ENCODE results near the gene TAPBP. TPM values are rescaled to one million over a fixed set of nuclear protein-coding genes. Genes with fewer than 3 reads are reported as not detected.
"Not testable (repeated sequence)": the region's sequence is repeated elsewhere in the genome, so short reads cannot be mapped to it uniquely, and the experiment has no call there.

TAPBP gene
- total RNA-seq, 2 donors from 2014 or later, result 80.0 to 103 TPM

DNA sequence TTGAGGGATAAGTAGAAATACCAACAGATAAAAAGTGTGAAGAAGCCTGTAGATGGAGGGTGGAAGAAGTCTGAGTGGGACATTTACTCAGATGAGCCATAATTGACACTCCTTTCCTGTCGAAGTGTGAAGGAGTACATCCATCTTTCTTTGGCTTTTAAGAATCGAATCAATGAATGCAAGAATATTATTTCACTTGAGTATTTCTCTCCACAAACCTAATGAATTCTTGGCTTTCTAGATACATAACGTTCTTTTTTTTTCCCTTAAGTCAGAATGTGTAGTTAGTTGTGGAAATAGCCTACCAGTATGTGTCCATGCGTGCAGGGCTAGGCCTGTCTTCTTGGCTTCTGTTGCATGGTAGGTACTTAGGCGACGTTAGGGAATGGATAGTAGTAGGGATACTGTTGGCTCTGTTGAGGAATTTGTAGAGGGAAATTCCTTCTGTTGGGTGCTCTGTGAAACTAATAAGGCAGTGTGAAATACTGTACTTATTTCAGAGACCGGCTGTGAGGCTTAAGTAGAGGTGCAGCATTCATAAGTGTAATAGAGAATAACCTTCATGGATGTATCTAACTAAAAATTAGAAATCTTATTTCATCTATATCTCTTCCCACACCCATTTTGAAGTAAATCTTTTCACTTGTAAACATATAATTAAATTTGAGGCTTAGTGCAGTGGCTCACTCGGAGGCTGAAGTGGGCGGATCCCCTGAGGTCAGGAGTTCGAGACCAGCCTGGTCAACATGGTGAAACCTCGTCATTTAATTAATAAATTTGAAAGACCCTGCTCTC is 40.6 kb downstream of the TAPBP start:
- no peak overlapping the region for H3K27ac ChIP-seq
- H3K4me1 ChIP-seq, result peaks cover 0 to 58% of the 10 kb centered on the region in 2 donors

DNA sequence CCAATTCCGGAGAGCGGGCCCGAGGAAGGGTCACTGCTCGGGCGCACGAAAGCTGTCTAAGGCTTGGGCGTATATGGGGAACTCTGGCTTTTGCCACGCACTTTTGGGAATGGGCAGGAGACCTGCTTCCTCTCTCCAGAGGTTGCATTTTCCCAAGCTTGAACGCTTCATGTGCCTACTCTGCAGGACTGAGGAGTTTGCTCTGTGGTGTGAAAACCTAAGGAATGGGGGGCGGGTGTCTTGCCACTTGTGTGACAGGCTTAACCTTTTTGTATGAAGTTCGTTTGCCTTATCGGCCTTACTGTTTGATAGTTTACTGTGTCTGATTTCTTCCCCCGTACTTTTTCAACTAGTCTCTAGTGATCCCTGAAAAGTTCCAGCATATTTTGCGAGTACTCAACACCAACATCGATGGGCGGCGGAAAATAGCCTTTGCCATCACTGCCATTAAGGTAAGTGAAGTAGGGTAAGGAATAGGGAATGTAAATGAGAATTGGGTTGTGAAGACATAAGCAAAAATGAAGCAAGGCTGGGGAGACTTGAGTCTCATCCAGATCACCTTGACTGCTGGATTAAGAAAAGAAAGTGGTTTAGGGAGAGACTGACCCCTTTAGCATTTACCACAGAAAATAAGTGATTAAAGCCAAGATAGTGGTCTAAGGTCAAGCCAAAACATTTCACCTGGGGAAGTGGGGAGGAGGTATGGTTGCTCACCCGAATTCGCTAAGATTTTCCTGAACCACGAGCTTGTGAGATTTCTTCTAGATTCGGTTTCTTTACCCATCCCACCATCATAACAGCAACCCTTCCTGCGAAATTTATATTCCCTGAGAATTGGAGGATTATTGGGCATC is 41.4 kb downstream of the TAPBP start:
- peaks cover 0 to 50% of the 10 kb centered on the region in 2 donors for H3K4me1 ChIP-seq
- H3K36me3 ChIP-seq, result peaks cover 50% of the 10 kb centered on the region
- no peaks in the 10 kb centered on the region for H3K27me3 ChIP-seq
- peak overlapping the region; percentile 66 to 74 for H3K4me3 ChIP-seq
- peak overlapping the region; percentile 86 to 87 for H3K27ac ChIP-seq
- no peak for DNase-seq (ENCODE audit: low spot score)
- no peaks in the 10 kb centered on the region for H3K9me3 ChIP-seq
- TF ChIP-seq CTCF (IDR thresholded peaks at IDR 0.05), result no peak

More for the DNA sequence above, 40.6 kb downstream of the TAPBP start:
- no peak for TF ChIP-seq CTCF (IDR thresholded peaks at IDR 0.05)
- no peak for DNase-seq (ENCODE audit: low spot score)
- Histone ChIP-seq H3K4me3 (peak overlapping the region in 1 of 2 donors; percentile 66), H3K36me3 (peaks cover 42% of the 10 kb centered on the region), H3K9me3 (no peaks in the 10 kb centered on the region), H3K27me3 (no peaks in the 10 kb centered on the region)

- no peaks in the 10 kb centered on the region for H3K9me3 ChIP-seq
- H3K4me1 ChIP-seq, result peaks cover 0 to 47% of the 10 kb centered on the region in 2 donors
- H3K27ac ChIP-seq, result peak within 1 kb of the TSS; percentile 86 to 87
- no peaks in the 10 kb centered on the region for H3K27me3 ChIP-seq
- peaks cover 57% of the 10 kb centered on the region for H3K36me3 ChIP-seq
- DNase-seq (ENCODE audit: low spot score), result peak; percentile 99
- peak within 1 kb of the TSS; percentile 66 to 74 for H3K4me3 ChIP-seq
- no peak for TF ChIP-seq CTCF (IDR thresholded peaks at IDR 0.05)
These were observed 42.2 kb downstream of the TAPBP start, which contains the start of the genes RPS18 and VPS52 for GRCh38 chr6:33271468-33272274. TSS of gene RPS18 (plus strand) at chr6:33272075. CDS start at chr6:33272120, 45 bp downstream. TSS of gene VPS52 (minus strand) at chr6:33271876. CDS start at chr6:33271675, 201 bp downstream.

- peak overlapping the region; percentile 66 to 74 for H3K4me3 ChIP-seq
- peaks cover 57% of the 10 kb centered on the region for H3K36me3 ChIP-seq
- H3K9me3 ChIP-seq, result no peaks in the 10 kb centered on the region
- H3K4me1 ChIP-seq, result peaks cover 0 to 42% of the 10 kb centered on the region in 2 donors
- H3K27ac ChIP-seq, result peak overlapping the region; percentile 86 to 87
- TF ChIP-seq CTCF (IDR thresholded peaks at IDR 0.05), result no peak
- no peaks in the 10 kb centered on the region for H3K27me3 ChIP-seq
- no peak for DNase-seq (ENCODE audit: low spot score)
These were observed 42.8 kb downstream of the TAPBP start for GRCh38 chr6:33271117-33271467.

- H3K27me3 ChIP-seq, result no peaks in the 10 kb centered on the region
- DNase-seq (ENCODE audit: low spot score), result no peak
- TF ChIP-seq CTCF (IDR thresholded peaks at IDR 0.05), result no peak
- no peaks in the 10 kb centered on the region for H3K4me1 ChIP-seq
- H3K4me3 ChIP-seq, result no peak overlapping the region
- H3K9me3 ChIP-seq, result no peaks in the 10 kb centered on the region
- peaks cover 76% of the 10 kb centered on the region for H3K36me3 ChIP-seq
- H3K27ac ChIP-seq, result no peak overlapping the region
These were observed 49.9 kb downstream of the TAPBP start for GRCh38 chr6:33264015-33264414.

DNA sequence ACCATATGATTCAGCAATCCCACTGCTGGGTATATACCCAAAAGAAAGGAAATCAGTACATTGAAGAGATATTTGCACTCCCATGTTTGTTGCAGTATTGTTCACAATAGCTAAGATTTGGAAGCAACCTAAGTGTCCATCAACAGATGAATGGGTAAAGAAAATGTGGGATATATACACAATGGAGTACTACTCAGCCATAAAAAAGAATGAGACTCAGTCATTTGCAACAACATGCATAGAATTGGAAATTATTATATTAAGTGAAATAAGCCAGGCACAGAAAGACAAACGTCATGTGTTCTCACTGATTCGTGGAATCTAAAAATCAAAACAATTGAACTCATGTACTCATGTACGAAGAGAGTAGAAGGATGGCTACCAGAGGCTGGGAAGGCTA is 51.4 kb downstream of the TAPBP start:
- peaks cover 61% of the 10 kb centered on the region for H3K36me3 ChIP-seq
- H3K9me3 ChIP-seq; H3K27ac ChIP-seq; H3K27me3 ChIP-seq; DNase-seq (ENCODE audit: low spot score); H3K4me3 ChIP-seq; H3K4me1 ChIP-seq: not testable (repeated sequence)
